Spleen (tissue), 7 donors: ENCODE results near the gene DHX29.
"Not testable (repeated sequence)": the region's sequence is repeated elsewhere in the genome, so short reads cannot be mapped to it uniquely, and the experiment has no call there.

Experiments used
- POLR2A ChIP-seq, 3 donors: fragments of 450-650 bp; IDR thresholded peaks; one replicate each; pipeline ENCODE4 v1.5.1; 2017; ENCODE audit warnings: antibody characterized with exemption in 3 of 3, mild to moderate bottlenecking in 1 of 3
- POLR2AphosphoS5 ChIP-seq, 3 donors: sonication (generic); formaldehyde crosslinking; IDR thresholded peaks; one replicate each; pipeline ENCODE4 v1.5.1; 2017; ENCODE audit warnings: antibody characterized with exemption in 3 of 3
- TF ChIP-seq, protein P1 (sequence below), 11 experiments: fragments of 200-600 bp in 7 of 11; fragments of 450-650 bp in 4 of 11; sonication (generic) in 4 of 11; IDR thresholded peaks in 8 of 11; conservative IDR thresholded peaks in 3 of 11; 1 replicate in 7 of 11; 2 replicates in 4 of 11; pipeline versions ENCODE4 v1.4.0 to v1.8.0; 2016 to 2021; ENCODE audit warnings: antibody characterized with exemption in 11 of 11, inconsistent platforms in 4 of 11, mild to moderate bottlenecking in 1 of 11
- donor health status: DM: no; HTN: no; CAD: no; lungs with moderate emphysema.
- donor health status: DM: no; HTN: no; CAD: no.
- donor health status: DM: no; HTN: no; CAD: no.

GRCh38 chr5:55318237-55318636, 10.7 kb upstream of the DHX29 start:
- TF ChIP-seq, protein P1, sequence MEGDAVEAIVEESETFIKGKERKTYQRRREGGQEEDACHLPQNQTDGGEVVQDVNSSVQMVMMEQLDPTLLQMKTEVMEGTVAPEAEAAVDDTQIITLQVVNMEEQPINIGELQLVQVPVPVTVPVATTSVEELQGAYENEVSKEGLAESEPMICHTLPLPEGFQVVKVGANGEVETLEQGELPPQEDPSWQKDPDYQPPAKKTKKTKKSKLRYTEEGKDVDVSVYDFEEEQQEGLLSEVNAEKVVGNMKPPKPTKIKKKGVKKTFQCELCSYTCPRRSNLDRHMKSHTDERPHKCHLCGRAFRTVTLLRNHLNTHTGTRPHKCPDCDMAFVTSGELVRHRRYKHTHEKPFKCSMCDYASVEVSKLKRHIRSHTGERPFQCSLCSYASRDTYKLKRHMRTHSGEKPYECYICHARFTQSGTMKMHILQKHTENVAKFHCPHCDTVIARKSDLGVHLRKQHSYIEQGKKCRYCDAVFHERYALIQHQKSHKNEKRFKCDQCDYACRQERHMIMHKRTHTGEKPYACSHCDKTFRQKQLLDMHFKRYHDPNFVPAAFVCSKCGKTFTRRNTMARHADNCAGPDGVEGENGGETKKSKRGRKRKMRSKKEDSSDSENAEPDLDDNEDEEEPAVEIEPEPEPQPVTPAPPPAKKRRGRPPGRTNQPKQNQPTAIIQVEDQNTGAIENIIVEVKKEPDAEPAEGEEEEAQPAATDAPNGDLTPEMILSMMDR (IDR thresholded peaks at IDR 0.05 in 8 of 11, conservative IDR thresholded peaks at IDR 0.05 in 3 of 11): not testable (repeated sequence)
- TF ChIP-seq POLR2A, POLR2AphosphoS5 (IDR thresholded peaks at IDR 0.05): not testable (repeated sequence)
